Uterus (tissue), 4 donors: ENCODE results near the gene CHAC1. TPM values are rescaled to one million over a fixed set of nuclear protein-coding genes. Genes with fewer than 3 reads are reported as not detected.
A peak's percentile ranks its signal among the peaks of the same experiment; 100 is the strongest.

Source experiments
- DNase-seq, 2 donors: peaks; one replicate each; pipeline ENCODE4 v3.0.0-alpha.2; 2019 to 2020
- H3K27ac ChIP-seq, 2 donors: fragments of 200-600 bp; sonication (generic); 1 replicate in 1 of 2; 2 replicates in 1 of 2; pipeline ENCODE4 v1.5.1; 2016 to 2018
- H3K27me3 ChIP-seq, 2 donors: fragments of 200-600 bp; sonication (generic); one replicate each; pipeline ENCODE4 v1.5.1; 2018 to 2019; ENCODE audit warnings: control low read depth in 1 of 2
- H3K36me3 ChIP-seq, 2 donors: fragments of 200-600 bp; sonication (generic); one replicate each; pipeline ENCODE4 v1.5.1; 2019; ENCODE audit warnings: control low read depth in 1 of 2
- H3K4me1 ChIP-seq, 2 donors: fragments of 200-600 bp; sonication (generic); one replicate each; pipeline ENCODE4 v1.5.1; 2018 to 2019; ENCODE audit warnings: control low read depth in 1 of 2
- H3K4me3 ChIP-seq, 2 donors: fragments of 200-600 bp; sonication (generic); 1 replicate in 1 of 2; 2 replicates in 1 of 2; pipeline ENCODE4 v1.5.1; 2018 to 2019; ENCODE audit warnings: mild to moderate bottlenecking in 1 of 2
- H3K9me3 ChIP-seq, 2 donors: fragments of 200-600 bp; sonication (generic); one replicate each; pipeline ENCODE4 v1.5.1; 2019; ENCODE audit warnings: control low read depth in 1 of 2
- POLR2A ChIP-seq, 2 donors: fragments of 450-650 bp; IDR thresholded peaks; one replicate each; pipeline ENCODE4 v1.6.1; 2016; ENCODE audit warnings: antibody characterized with exemption in 2 of 2, mild to moderate bottlenecking in 1 of 2, moderate library complexity in 1 of 2
- intact Hi-C: fragments of 100-400 bp; cut with DNase I; formaldehyde crosslinking; loops from one replicate; pipeline ENCODE4 v1.15.1; 2023; ENCODE audit warnings: low total_unique reads
- total RNA-seq, 4 donors: library from RNA; depleted of rRNA in 3 of 4; stranded (reverse); fragments of >200 nt in 3 of 4; gene quantifications; one replicate each; pipeline versions ENCODE4 v1.1.0 to v1.2.4, GENCODE V29; 2014 to 2023
- TF ChIP-seq, protein P1 (sequence below), 4 experiments: fragments of 200-600 bp in 2 of 4; fragments of 450-650 bp in 2 of 4; sonication (generic) in 2 of 4; IDR thresholded peaks; one replicate each; pipeline ENCODE4 v1.5.1; 2016 to 2019; ENCODE audit warnings: antibody characterized with exemption in 4 of 4, mild to moderate bottlenecking in 2 of 4, moderate library complexity in 1 of 4
- donor health status: DM: yes; HTN: yes; CAD: no.

The CHAC1 gene
- total RNA-seq, 4 donors from 2014 or later, result 0.35 to 1.8 (median 1.4) TPM; not detected in 1

- Histone ChIP-seq H3K4me1 (no peaks in the 10 kb centered on the region), H3K27me3 (no peaks in the 10 kb centered on the region), H3K9me3 (no peaks in the 10 kb centered on the region), H3K4me3 (no peak overlapping the region), H3K36me3 (no peaks in the 10 kb centered on the region), H3K27ac (no peak overlapping the region)
- DNase-seq, result peak in 1 of 2 donors; percentile 28
- intact Hi-C loops, result no loop called here
- TF ChIP-seq, protein P1, sequence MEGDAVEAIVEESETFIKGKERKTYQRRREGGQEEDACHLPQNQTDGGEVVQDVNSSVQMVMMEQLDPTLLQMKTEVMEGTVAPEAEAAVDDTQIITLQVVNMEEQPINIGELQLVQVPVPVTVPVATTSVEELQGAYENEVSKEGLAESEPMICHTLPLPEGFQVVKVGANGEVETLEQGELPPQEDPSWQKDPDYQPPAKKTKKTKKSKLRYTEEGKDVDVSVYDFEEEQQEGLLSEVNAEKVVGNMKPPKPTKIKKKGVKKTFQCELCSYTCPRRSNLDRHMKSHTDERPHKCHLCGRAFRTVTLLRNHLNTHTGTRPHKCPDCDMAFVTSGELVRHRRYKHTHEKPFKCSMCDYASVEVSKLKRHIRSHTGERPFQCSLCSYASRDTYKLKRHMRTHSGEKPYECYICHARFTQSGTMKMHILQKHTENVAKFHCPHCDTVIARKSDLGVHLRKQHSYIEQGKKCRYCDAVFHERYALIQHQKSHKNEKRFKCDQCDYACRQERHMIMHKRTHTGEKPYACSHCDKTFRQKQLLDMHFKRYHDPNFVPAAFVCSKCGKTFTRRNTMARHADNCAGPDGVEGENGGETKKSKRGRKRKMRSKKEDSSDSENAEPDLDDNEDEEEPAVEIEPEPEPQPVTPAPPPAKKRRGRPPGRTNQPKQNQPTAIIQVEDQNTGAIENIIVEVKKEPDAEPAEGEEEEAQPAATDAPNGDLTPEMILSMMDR (IDR thresholded peaks at IDR 0.05), result no peak
- no peak for TF ChIP-seq POLR2A (IDR thresholded peaks at IDR 0.05)
These were observed 29.6 kb downstream of the CHAC1 start for GRCh38 chr15:40982855-40983254.

- no peaks in the 10 kb centered on the region for H3K4me1 ChIP-seq
- intact Hi-C loops, result no loop called here
- no peak overlapping the region for H3K27ac ChIP-seq
These were observed 31.1 kb downstream of the CHAC1 start for GRCh38 chr15:40984406-40984805.

GRCh38 chr15:40984964-40985363, 31.7 kb downstream of the CHAC1 start:
- intact Hi-C loops, result no loop called here
- no peak for DNase-seq
- no peak for TF ChIP-seq POLR2A (IDR thresholded peaks at IDR 0.05)
- TF ChIP-seq, protein P1 (IDR thresholded peaks at IDR 0.05), result no peak
- no peaks in the 10 kb centered on the region for H3K27me3 ChIP-seq
- H3K36me3 ChIP-seq, result no peaks in the 10 kb centered on the region
- no peak overlapping the region for H3K4me3 ChIP-seq
- no peaks in the 10 kb centered on the region for H3K9me3 ChIP-seq
- H3K27ac ChIP-seq, result no peak overlapping the region
- H3K4me1 ChIP-seq, result no peaks in the 10 kb centered on the region

More at GRCh38 chr15:40984406-40984805, 31.1 kb downstream of the CHAC1 start:
- Histone ChIP-seq H3K27me3 (no peaks in the 10 kb centered on the region), H3K9me3 (no peaks in the 10 kb centered on the region), H3K36me3 (no peaks in the 10 kb centered on the region), H3K4me3 (no peak overlapping the region)
- DNase-seq, result no peak
- TF ChIP-seq, protein P1 (IDR thresholded peaks at IDR 0.05), result no peak
- no peak for TF ChIP-seq POLR2A (IDR thresholded peaks at IDR 0.05)

DNA sequence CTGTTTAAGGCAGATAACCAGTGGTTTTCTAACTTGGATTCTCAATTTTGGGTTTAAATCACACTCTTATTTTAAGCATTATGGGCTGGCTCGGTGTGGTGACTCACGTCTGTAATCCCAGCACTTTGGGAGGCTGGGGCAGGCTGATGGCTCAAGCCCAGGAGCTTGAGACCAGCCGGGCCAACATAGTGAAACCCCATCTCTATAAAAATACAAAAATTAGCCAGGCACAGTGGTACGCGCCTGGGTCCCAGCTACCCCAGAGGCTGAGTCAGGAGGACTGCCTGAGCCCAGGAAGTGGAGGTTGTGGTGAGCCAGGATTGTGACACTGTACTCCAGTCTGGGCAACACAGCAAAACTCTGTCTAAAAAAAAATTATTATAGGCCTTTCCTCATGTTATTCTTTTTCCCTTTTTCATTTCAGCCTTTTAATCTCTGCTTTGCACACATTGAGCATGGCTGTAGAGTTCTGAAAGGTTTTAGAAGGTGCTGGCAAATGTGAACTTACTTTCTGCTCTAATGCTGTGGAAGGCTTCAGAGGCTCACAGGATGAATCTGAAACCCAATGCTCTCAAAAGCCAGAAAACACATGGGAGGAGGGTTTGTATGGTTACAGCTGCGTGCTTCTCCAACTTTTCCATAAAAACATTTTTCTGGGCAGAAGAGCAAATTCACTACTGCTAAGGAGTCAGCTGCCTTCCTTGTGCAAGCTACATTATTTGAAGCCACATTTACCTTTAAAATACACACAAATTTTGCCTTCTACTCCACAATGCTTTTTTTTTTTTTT, 32.5 kb downstream of the CHAC1 start:
- no peaks in the 10 kb centered on the region for H3K36me3 ChIP-seq
- H3K27me3 ChIP-seq, result no peaks in the 10 kb centered on the region
- intact Hi-C loops, result no loop called here
- no peak for DNase-seq
- no peak overlapping the region for H3K4me3 ChIP-seq
- no peak overlapping the region for H3K27ac ChIP-seq
- no peaks in the 10 kb centered on the region for H3K9me3 ChIP-seq
- H3K4me1 ChIP-seq, result no peaks in the 10 kb centered on the region
- TF ChIP-seq, protein P1 (IDR thresholded peaks at IDR 0.05), result no peak
- TF ChIP-seq POLR2A (IDR thresholded peaks at IDR 0.05), result no peak

GRCh38 chr15:40986820-40987219, 33.5 kb downstream of the CHAC1 start:
- intact Hi-C loops, result no loop called here
- no peak for TF ChIP-seq POLR2A (IDR thresholded peaks at IDR 0.05)
- TF ChIP-seq, protein P1 (IDR thresholded peaks at IDR 0.05), result no peak
- Histone ChIP-seq H3K4me1 (no peaks in the 10 kb centered on the region), H3K9me3 (no peaks in the 10 kb centered on the region), H3K27ac (no peak overlapping the region), H3K27me3 (no peaks in the 10 kb centered on the region), H3K36me3 (no peaks in the 10 kb centered on the region), H3K4me3 (no peak overlapping the region)
- DNase-seq, result no peak
